OCI-LY1 (cell line): ENCODE data around the gene BPIFB6.

ENCODE experiments used
- H2AFZ ChIP-seq: fragments of 200-600 bp; sonication (generic), shearing (Covaris generic); 2 replicates; pipeline ENCODE4 v1.6.0; 2014; ENCODE audit warnings: antibody characterized with exemption, mild to moderate bottlenecking, low read length
- H3F3A ChIP-seq: fragments of 200-600 bp; sonication (generic), shearing (Covaris generic); 2 replicates; pipeline ENCODE4 v1.6.0; 2014; ENCODE audit warnings: mild to moderate bottlenecking, antibody characterized with exemption, low read length, moderate library complexity; ENCODE audit not compliant: insufficient read depth
- H3K27ac ChIP-seq: fragments of 200-600 bp; sonication (generic); 2 replicates; pipeline ENCODE4 v1.5.1; 2014; ENCODE audit warnings: low read length, mixed run types, mild to moderate bottlenecking, low read depth; ENCODE audit not compliant: poor library complexity, severe bottlenecking
- H3K27me3 ChIP-seq: fragments of 200-600 bp; sonication (generic); 2 replicates; pipeline ENCODE4 v1.6.0; 2014; ENCODE audit warnings: antibody characterized with exemption, mild to moderate bottlenecking, low read length, moderate library complexity; ENCODE audit not compliant: insufficient read depth
- H3K36me3 ChIP-seq: fragments of 200-600 bp; sonication (generic); 2 replicates; pipeline ENCODE4 v1.6.1; 2014; ENCODE audit warnings: mild to moderate bottlenecking, antibody characterized with exemption, low read length, moderate library complexity, mixed read lengths; ENCODE audit not compliant: insufficient read depth
- H3K4me1 ChIP-seq: fragments of 200-600 bp; sonication (generic); 2 replicates; pipeline ENCODE4 v1.5.1; 2014; ENCODE audit warnings: mild to moderate bottlenecking, low read length, moderate library complexity; ENCODE audit not compliant: insufficient read depth, severe bottlenecking
- H3K4me2 ChIP-seq: fragments of 200-600 bp; sonication (generic), shearing (Covaris generic); 2 replicates; pipeline ENCODE4 v1.6.1; 2014; ENCODE audit warnings: low read length
- H3K4me3 ChIP-seq: fragments of 200-600 bp; sonication (generic); 2 replicates; pipeline ENCODE4 v1.5.1; 2014; ENCODE audit warnings: low read length, low read depth, mild to moderate bottlenecking, mixed read lengths; ENCODE audit not compliant: poor library complexity, severe bottlenecking
- H3K79me2 ChIP-seq: fragments of 200-600 bp; shearing (Covaris generic); 2 replicates; pipeline ENCODE4 v1.6.1; 2016; ENCODE audit warnings: mixed run types, low read length, mixed read lengths; ENCODE audit not compliant: insufficient read depth
- H3K9ac ChIP-seq: fragments of 200-600 bp; sonication (generic), shearing (Covaris generic); 2 replicates; pipeline ENCODE4 v1.6.1; 2014; ENCODE audit warnings: mild to moderate bottlenecking, low read length, mixed read lengths
- H3K9me2 ChIP-seq: fragments of 200-600 bp; sonication (generic), shearing (Covaris generic); 2 replicates; pipeline ENCODE4 v1.6.1; 2014; ENCODE audit warnings: low read depth, mild to moderate bottlenecking, low read length, mixed read lengths
- H3K9me3 ChIP-seq: fragments of 200-600 bp; shearing (Covaris generic); 2 replicates; pipeline ENCODE4 v1.6.1; 2014; ENCODE audit warnings: low read length, mixed read lengths
- H4K20me1 ChIP-seq: fragments of 200-600 bp; sonication (generic), shearing (Covaris generic); 2 replicates; pipeline ENCODE4 v1.6.0; 2016; ENCODE audit warnings: mild to moderate bottlenecking, low read length; ENCODE audit not compliant: insufficient read depth
- CTCF ChIP-seq: fragments of 200-600 bp; sonication (generic), shearing (Covaris generic); IDR thresholded peaks from 2 replicates; pipeline ENCODE4 v1.5.1; 2017; ENCODE audit warnings: mild to moderate bottlenecking, antibody characterized with exemption, low read length, moderate library complexity, mixed read lengths
- EZH2 ChIP-seq: fragments of 200-600 bp; sonication (generic), shearing (Covaris generic); IDR thresholded peaks from 2 replicates; pipeline ENCODE4 v1.8.0; 2017; ENCODE audit warnings: borderline replicate concordance, mixed run types, mild to moderate bottlenecking, antibody characterized with exemption, low read length, moderate library complexity, mixed read lengths

The BPIFB6 gene

GRCh38 chr20:33067806-33068205, 36.4 kb downstream of the BPIFB6 start:
- no peaks in the 10 kb centered on the region for H3K4me1 ChIP-seq
- no peak overlapping the region for H3K9ac ChIP-seq
- no peak overlapping the region for H3K4me2 ChIP-seq
- TF ChIP-seq EZH2 = no peak
- no peak for TF ChIP-seq CTCF
- no peaks in the 10 kb centered on the region for H3K9me3 ChIP-seq
- H2AFZ ChIP-seq = no peak overlapping the region
- no peaks in the 10 kb centered on the region for H3K79me2 ChIP-seq
- H3K36me3 ChIP-seq = no peaks in the 10 kb centered on the region
- H3K9me2 ChIP-seq = no peaks in the 10 kb centered on the region
- no peak overlapping the region for H3K27ac ChIP-seq
- no peak overlapping the region for H3K4me3 ChIP-seq
- no peaks in the 10 kb centered on the region for H4K20me1 ChIP-seq
- 0 out of 2 replicates have a peak, but pooled peaks cover 9% of the 10 kb centered on the region for H3K27me3 ChIP-seq
- no peaks in the 10 kb centered on the region for H3F3A ChIP-seq

- 0 out of 2 replicates have a peak, but pooled peaks cover 8% of the 10 kb centered on the region for H3K27me3 ChIP-seq
- H3F3A ChIP-seq = no peaks in the 10 kb centered on the region
- H3K27ac ChIP-seq = no peak overlapping the region
- TF ChIP-seq EZH2 = no peak
- TF ChIP-seq CTCF = no peak
- H3K4me1 ChIP-seq = no peaks in the 10 kb centered on the region
- no peak overlapping the region for H3K9ac ChIP-seq
- H3K9me3 ChIP-seq = no peaks in the 10 kb centered on the region
- H3K9me2 ChIP-seq = no peaks in the 10 kb centered on the region
- no peak overlapping the region for H2AFZ ChIP-seq
- H3K4me2 ChIP-seq = no peak overlapping the region
- no peak overlapping the region for H3K4me3 ChIP-seq
- H3K79me2 ChIP-seq = no peaks in the 10 kb centered on the region
- H4K20me1 ChIP-seq = no peaks in the 10 kb centered on the region
- H3K36me3 ChIP-seq = no peaks in the 10 kb centered on the region
Observed at GRCh38 chr20:33068251-33068939, 36.9 kb downstream of the BPIFB6 start.

GRCh38 chr20:33069673-33070072, 38.2 kb downstream of the BPIFB6 start:
- Histone ChIP-seq H3K27ac (no peak overlapping the region), H3K36me3 (no peaks in the 10 kb centered on the region), H3K79me2 (no peaks in the 10 kb centered on the region), H3F3A (no peaks in the 10 kb centered on the region), H4K20me1 (no peaks in the 10 kb centered on the region), H3K4me2 (no peak overlapping the region), H3K9me2 (no peaks in the 10 kb centered on the region), H3K9ac (no peak overlapping the region), H3K9me3 (no peaks in the 10 kb centered on the region), H3K4me1 (no peaks in the 10 kb centered on the region), H3K27me3 (0 out of 2 replicates have a peak, but pooled peaks cover 4% of the 10 kb centered on the region), H3K4me3 (no peak overlapping the region), H2AFZ (no peak overlapping the region)
- no peak for TF ChIP-seq CTCF
- no peak for TF ChIP-seq EZH2
